ENCODE measurements around the gene TRIO.
"Not testable (repeated sequence)": the region's sequence is repeated elsewhere in the genome, so short reads cannot be mapped to it uniquely, and the experiment has no call there.

TRIO gene

GRCh38 chr5:14142827-14143545, at the start of gene TRIO:
Gene TRIO (plus strand): TSS chr5:14143342. CDS start chr5:14143726, 384 bp downstream.
- H3K36me3 ChIP-seq (ENCODE audit: insufficient read depth, low read length): no peaks in the 10 kb centered on the region
- H3K4me1 ChIP-seq (ENCODE audit: insufficient read depth, low read length): peaks cover 22% of the 10 kb centered on the region
- H3K9ac ChIP-seq (ENCODE audit: low read depth, low read length): peak within 1 kb of the TSS; percentile 90
- no peaks in the 10 kb centered on the region for H3K9me3 ChIP-seq (ENCODE audit: control insufficient read depth, insufficient read depth, low read length)

- H3K36me3 ChIP-seq (ENCODE audit: insufficient read depth, low read length); H3K9me3 ChIP-seq (ENCODE audit: control insufficient read depth, insufficient read depth, low read length); H3K4me1 ChIP-seq (ENCODE audit: insufficient read depth, low read length); H3K9ac ChIP-seq (ENCODE audit: low read depth, low read length): not testable (repeated sequence)
Observed at GRCh38 chr5:14097380-14097779, 45.8 kb upstream of the TRIO start.

GRCh38 chr5:14097998-14098471, 45.1 kb upstream of the TRIO start:
- no peaks in the 10 kb centered on the region for H3K9me3 ChIP-seq (ENCODE audit: control insufficient read depth, insufficient read depth, low read length)
- H3K9ac ChIP-seq (ENCODE audit: low read depth, low read length): no peak overlapping the region
- H3K4me1 ChIP-seq (ENCODE audit: insufficient read depth, low read length): 0 out of 2 replicates have a peak, but pooled peaks cover 5% of the 10 kb centered on the region
- no peaks in the 10 kb centered on the region for H3K36me3 ChIP-seq (ENCODE audit: insufficient read depth, low read length)

- H3K9me3 ChIP-seq (ENCODE audit: control insufficient read depth, insufficient read depth, low read length): peaks cover 4% of the 10 kb centered on the region; the same call in 1 of the 2 replicates
- no peaks in the 10 kb centered on the region for H3K4me1 ChIP-seq (ENCODE audit: insufficient read depth, low read length)
- H3K9ac ChIP-seq (ENCODE audit: low read depth, low read length): no peak overlapping the region
- no peaks in the 10 kb centered on the region for H3K36me3 ChIP-seq (ENCODE audit: insufficient read depth, low read length)
Observed at GRCh38 chr5:14100281-14100680, 42.9 kb upstream of the TRIO start.

- Histone ChIP-seq H3K36me3 (ENCODE audit: insufficient read depth, low read length) (no peaks in the 10 kb centered on the region), H3K9ac (ENCODE audit: low read depth, low read length) (no peak overlapping the region), H3K9me3 (ENCODE audit: control insufficient read depth, insufficient read depth, low read length) (peaks cover 4% of the 10 kb centered on the region; the same call in 1 of the 2 replicates), H3K4me1 (ENCODE audit: insufficient read depth, low read length) (peaks cover 3% of the 10 kb centered on the region; the same call in 1 of the 2 replicates)
Observed at GRCh38 chr5:14101922-14102321, 41.2 kb upstream of the TRIO start.

GRCh38 chr5:14102666-14103065, 40.5 kb upstream of the TRIO start:
- H3K36me3 ChIP-seq (ENCODE audit: insufficient read depth, low read length): no peaks in the 10 kb centered on the region
- no peak overlapping the region for H3K9ac ChIP-seq (ENCODE audit: low read depth, low read length)
- H3K9me3 ChIP-seq (ENCODE audit: control insufficient read depth, insufficient read depth, low read length): peaks cover 4% of the 10 kb centered on the region; the same call in 1 of the 2 replicates
- peaks cover 3% of the 10 kb centered on the region; the same call in 1 of the 2 replicates for H3K4me1 ChIP-seq (ENCODE audit: insufficient read depth, low read length)

GRCh38 chr5:14105718-14106410, 37.3 kb upstream of the TRIO start:
- Histone ChIP-seq H3K36me3 (ENCODE audit: insufficient read depth, low read length) (no peaks in the 10 kb centered on the region), H3K4me1 (ENCODE audit: insufficient read depth, low read length) (peaks cover 7% of the 10 kb centered on the region; the same call in 1 of the 2 replicates), H3K9ac (ENCODE audit: low read depth, low read length) (no peak overlapping the region), H3K9me3 (ENCODE audit: control insufficient read depth, insufficient read depth, low read length) (peaks cover 4% of the 10 kb centered on the region; the same call in 1 of the 2 replicates)

- Histone ChIP-seq H3K9ac (ENCODE audit: low read depth, low read length) (0 out of 2 replicates have a peak overlapping the region, but pooled peaks have one; percentile 43), H3K36me3 (ENCODE audit: insufficient read depth, low read length) (no peaks in the 10 kb centered on the region), H3K9me3 (ENCODE audit: control insufficient read depth, insufficient read depth, low read length) (peaks cover 4% of the 10 kb centered on the region; the same call in 1 of the 2 replicates), H3K4me1 (ENCODE audit: insufficient read depth, low read length) (peaks cover 7% of the 10 kb centered on the region; the same call in 1 of the 2 replicates)
Observed at GRCh38 chr5:14107536-14107935, 35.6 kb upstream of the TRIO start.

GRCh38 chr5:14108170-14108996, 34.8 kb upstream of the TRIO start:
- Histone ChIP-seq H3K4me1 (ENCODE audit: insufficient read depth, low read length) (peaks cover 7% of the 10 kb centered on the region; the same call in 1 of the 2 replicates), H3K9me3 (ENCODE audit: control insufficient read depth, insufficient read depth, low read length) (0 out of 2 replicates have a peak, but pooled peaks cover under 1% of the 10 kb centered on the region), H3K36me3 (ENCODE audit: insufficient read depth, low read length) (no peaks in the 10 kb centered on the region), H3K9ac (ENCODE audit: low read depth, low read length) (peak overlapping the region; percentile 43; the same call in 1 of the 2 replicates)

GRCh38 chr5:14109041-14109747, 33.9 kb upstream of the TRIO start:
- H3K4me1 ChIP-seq (ENCODE audit: insufficient read depth, low read length): peaks cover 9% of the 10 kb centered on the region
- H3K9ac ChIP-seq (ENCODE audit: low read depth, low read length): no peak overlapping the region
- no peaks in the 10 kb centered on the region for H3K9me3 ChIP-seq (ENCODE audit: control insufficient read depth, insufficient read depth, low read length)
- H3K36me3 ChIP-seq (ENCODE audit: insufficient read depth, low read length): no peaks in the 10 kb centered on the region

- H3K9ac ChIP-seq (ENCODE audit: low read depth, low read length): no peak overlapping the region
- peaks cover 15% of the 10 kb centered on the region for H3K4me1 ChIP-seq (ENCODE audit: insufficient read depth, low read length)
- no peaks in the 10 kb centered on the region for H3K9me3 ChIP-seq (ENCODE audit: control insufficient read depth, insufficient read depth, low read length)
- no peaks in the 10 kb centered on the region for H3K36me3 ChIP-seq (ENCODE audit: insufficient read depth, low read length)
Observed at GRCh38 chr5:14109771-14110170, 33.4 kb upstream of the TRIO start.

GRCh38 chr5:14110196-14110595, 32.9 kb upstream of the TRIO start:
- H3K9ac ChIP-seq (ENCODE audit: low read depth, low read length): no peak overlapping the region
- peaks cover 19% of the 10 kb centered on the region for H3K4me1 ChIP-seq (ENCODE audit: insufficient read depth, low read length)
- H3K9me3 ChIP-seq (ENCODE audit: control insufficient read depth, insufficient read depth, low read length): no peaks in the 10 kb centered on the region
- H3K36me3 ChIP-seq (ENCODE audit: insufficient read depth, low read length): no peaks in the 10 kb centered on the region

GRCh38 chr5:14110680-14111079, 32.5 kb upstream of the TRIO start:
- H3K4me1 ChIP-seq (ENCODE audit: insufficient read depth, low read length): peaks cover 23% of the 10 kb centered on the region
- H3K9me3 ChIP-seq (ENCODE audit: control insufficient read depth, insufficient read depth, low read length): no peaks in the 10 kb centered on the region
- H3K9ac ChIP-seq (ENCODE audit: low read depth, low read length): no peak overlapping the region

More at GRCh38 chr5:14110680-14111079, 32.5 kb upstream of the TRIO start:
- no peaks in the 10 kb centered on the region for H3K36me3 ChIP-seq (ENCODE audit: insufficient read depth, low read length)
